ENCODE measurements around the gene RAPGEF2.

Gene RAPGEF2

GRCh38 chr4:159151689-159152088 is 48.8 kb downstream of the RAPGEF2 start:
- no peak overlapping the region for H3K4me3 ChIP-seq (ENCODE audit: low read length)
- TF ChIP-seq CTCF (conservative IDR thresholded peaks at IDR 0.05; ENCODE audit: low read depth, low read length) = no peak
- DNase-seq (ENCODE audit: low read depth) = no peak

- TF ChIP-seq CTCF (conservative IDR thresholded peaks at IDR 0.05; ENCODE audit: low read depth, low read length) = no peak
- no peak overlapping the region for H3K4me3 ChIP-seq (ENCODE audit: low read length)
- DNase-seq (ENCODE audit: low read depth) = no peak
These were observed 49.3 kb downstream of the RAPGEF2 start for GRCh38 chr4:159152181-159152580.

- DNase-seq (ENCODE audit: low read depth) = no peak
- no peak overlapping the region for H3K4me3 ChIP-seq (ENCODE audit: low read length)
- no peak for TF ChIP-seq CTCF (conservative IDR thresholded peaks at IDR 0.05; ENCODE audit: low read depth, low read length)
These were observed 50.8 kb downstream of the RAPGEF2 start for GRCh38 chr4:159153669-159154068.

GRCh38 chr4:159155119-159155518 is 52.2 kb downstream of the RAPGEF2 start:
- DNase-seq (ENCODE audit: low read depth) = no peak
- no peak overlapping the region for H3K4me3 ChIP-seq (ENCODE audit: low read length)
- no peak for TF ChIP-seq CTCF (conservative IDR thresholded peaks at IDR 0.05; ENCODE audit: low read depth, low read length)

- no peak for TF ChIP-seq CTCF (conservative IDR thresholded peaks at IDR 0.05; ENCODE audit: low read depth, low read length)
- DNase-seq (ENCODE audit: low read depth) = no peak
- no peak overlapping the region for H3K4me3 ChIP-seq (ENCODE audit: low read length)
These were observed 55.3 kb downstream of the RAPGEF2 start for GRCh38 chr4:159158083-159158617.

- no peak for TF ChIP-seq CTCF (conservative IDR thresholded peaks at IDR 0.05; ENCODE audit: low read depth, low read length)
- no peak overlapping the region for H3K4me3 ChIP-seq (ENCODE audit: low read length)
- no peak for DNase-seq (ENCODE audit: low read depth)
These were observed 56.1 kb downstream of the RAPGEF2 start for GRCh38 chr4:159158985-159159384.

- no peak overlapping the region for H3K4me3 ChIP-seq (ENCODE audit: low read length)
- no peak for DNase-seq (ENCODE audit: low read depth)
- TF ChIP-seq CTCF (conservative IDR thresholded peaks at IDR 0.05; ENCODE audit: low read depth, low read length) = no peak
These were observed 56.7 kb downstream of the RAPGEF2 start for GRCh38 chr4:159159611-159160010.

All from retinal pigment epithelial cell (primary cell).